GM10847 (cell line): ENCODE measurements around the gene TCEAL1.

Source experiments
- POLR2A ChIP-seq: IDR thresholded peaks from 2 replicates; pipeline ENCODE4 v1.6.1; 2011; ENCODE audit not compliant: insufficient read length; ENCODE audit errors: extremely low read depth

Gene TCEAL1, protein sequence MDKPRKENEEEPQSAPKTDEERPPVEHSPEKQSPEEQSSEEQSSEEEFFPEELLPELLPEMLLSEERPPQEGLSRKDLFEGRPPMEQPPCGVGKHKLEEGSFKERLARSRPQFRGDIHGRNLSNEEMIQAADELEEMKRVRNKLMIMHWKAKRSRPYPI

DNA sequence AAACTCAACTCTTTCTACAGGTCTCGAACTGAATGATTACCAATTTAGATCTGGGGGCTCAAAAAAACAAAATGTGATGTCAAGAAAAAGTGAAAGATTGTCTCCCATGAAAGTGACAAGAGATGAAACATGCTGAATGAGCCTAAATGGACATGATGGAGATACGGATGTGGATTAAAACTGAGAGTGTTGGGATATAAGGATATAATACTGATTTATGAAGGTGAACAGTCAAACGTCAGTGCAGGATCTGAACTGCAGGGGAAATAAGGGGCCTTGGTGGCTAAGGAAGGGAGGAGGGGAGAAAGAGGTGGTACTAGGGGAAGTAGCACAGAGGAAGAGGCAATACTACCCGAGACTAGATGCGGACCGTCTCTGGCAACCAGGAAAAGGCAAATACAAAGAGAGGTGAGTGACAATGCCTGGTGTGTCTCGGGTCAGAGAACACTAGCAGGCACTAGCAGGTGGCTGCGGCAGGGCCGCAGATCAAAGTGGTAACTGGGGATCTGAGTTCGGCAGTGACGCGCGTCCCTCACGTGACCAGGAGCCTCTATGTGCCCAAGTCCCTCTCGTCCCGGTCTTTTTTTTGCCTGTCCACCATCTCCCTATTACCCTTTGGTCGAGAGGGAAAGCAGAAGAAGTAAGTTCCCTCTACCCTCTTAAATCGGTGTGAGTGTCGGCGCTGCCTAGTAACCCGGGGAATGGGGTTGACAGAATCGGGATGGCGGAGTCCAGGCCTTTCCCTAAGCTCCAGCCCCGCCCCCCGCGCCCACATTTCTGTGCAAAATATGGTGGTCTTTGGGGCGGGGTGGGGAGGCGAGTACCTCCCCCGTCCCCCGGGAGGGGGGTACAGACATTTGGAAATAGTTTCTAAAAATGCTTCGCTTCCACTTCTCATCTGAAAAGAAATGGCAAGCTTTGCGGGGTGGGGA is at the start of gene TCEAL1:
TSS of gene TCEAL1 (plus strand) at position 590 of the 932 bp plus-strand sequence. CDS start 942 bp downstream, outside the sequence.
- peak; percentile 30 for TF ChIP-seq POLR2A

GRCh38 chrX:103584596-103584995 is 44.2 kb upstream of the TCEAL1 start:
- TF ChIP-seq POLR2A = no peak

DNA sequence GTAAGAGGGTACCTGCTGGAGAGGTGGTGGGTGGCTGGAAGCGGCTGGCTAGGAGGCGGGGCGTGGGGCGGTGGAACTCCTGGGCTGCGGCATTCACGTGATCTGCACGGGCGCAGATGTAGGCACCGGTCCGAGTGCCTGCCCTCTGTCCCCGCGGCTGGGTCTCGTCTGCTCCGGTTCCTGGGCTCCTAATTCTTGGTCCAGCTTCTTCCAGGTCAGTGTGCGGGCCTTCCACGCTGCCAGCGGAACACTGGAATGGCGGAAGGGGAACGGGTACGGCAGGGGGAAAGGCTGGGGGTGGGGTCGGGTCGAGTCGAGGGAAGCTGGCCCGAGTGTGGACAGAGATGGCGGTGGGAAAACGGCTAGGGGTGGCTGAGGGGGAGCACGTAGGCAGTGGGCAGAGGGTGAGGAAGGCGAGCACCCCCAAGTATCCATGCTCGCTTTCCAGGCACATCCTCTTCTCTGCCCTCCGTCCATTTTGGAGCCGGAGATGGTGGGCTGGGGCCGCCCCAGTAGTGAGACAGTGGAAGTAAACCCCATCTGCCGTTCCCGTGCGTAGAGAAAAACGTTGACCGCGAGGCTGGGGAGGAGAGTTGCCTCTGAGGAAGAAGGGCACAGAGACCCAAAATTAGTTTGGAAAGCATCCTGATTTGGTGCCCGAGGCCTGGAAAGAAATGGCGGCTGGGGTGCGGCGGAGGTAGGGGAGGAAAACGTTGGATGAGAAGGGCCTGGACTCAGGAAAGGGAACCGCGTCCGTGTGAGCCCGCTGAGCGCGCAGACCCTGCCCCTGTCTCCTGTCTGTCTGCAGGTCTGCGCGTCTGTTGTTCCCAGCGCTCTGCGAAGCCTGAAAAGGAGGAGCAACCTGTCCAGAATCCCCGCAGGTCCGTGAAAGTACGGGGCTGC is 43.1 kb upstream of the TCEAL1 start, which contains the start of gene TCEAL4:
TSS of gene TCEAL4 (plus strand) at position 105 of the 903 bp plus-strand sequence. CDS start 1,161 bp downstream, outside the sequence.
- TF ChIP-seq POLR2A = peak; percentile 27

DNA sequence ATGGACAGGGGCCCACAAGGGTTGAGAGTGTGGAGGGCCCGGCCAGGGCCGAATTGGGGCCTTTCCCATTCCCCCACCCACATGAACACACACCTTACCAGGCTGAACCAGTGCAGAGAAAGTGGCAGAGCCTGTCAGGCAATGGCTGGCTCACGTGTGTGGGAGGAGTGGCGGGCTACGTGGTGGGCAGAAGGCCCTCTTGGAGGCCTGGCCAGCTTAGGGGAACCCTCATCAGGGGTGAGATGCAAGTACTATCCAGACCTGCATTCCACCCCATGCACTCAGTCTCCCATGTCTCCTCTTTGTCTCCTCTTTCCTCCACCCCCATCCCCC is 42.5 kb upstream of the TCEAL1 start:
- TF ChIP-seq POLR2A = no peak

DNA sequence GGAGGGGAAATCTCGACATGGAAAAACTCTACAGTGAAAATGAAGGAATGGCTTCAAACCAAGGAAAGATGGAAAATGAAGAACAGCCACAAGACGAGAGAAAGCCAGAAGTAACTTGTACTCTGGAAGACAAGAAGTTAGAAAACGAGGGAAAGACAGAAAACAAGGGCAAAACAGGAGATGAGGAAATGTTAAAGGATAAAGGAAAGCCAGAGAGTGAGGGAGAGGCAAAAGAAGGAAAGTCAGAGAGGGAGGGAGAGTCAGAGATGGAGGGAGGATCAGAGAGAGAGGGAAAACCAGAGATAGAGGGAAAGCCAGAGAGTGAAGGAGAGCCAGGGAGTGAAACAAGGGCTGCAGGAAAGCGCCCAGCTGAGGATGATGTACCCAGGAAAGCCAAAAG is 42.1 kb upstream of the TCEAL1 start:
- no peak for TF ChIP-seq POLR2A

DNA sequence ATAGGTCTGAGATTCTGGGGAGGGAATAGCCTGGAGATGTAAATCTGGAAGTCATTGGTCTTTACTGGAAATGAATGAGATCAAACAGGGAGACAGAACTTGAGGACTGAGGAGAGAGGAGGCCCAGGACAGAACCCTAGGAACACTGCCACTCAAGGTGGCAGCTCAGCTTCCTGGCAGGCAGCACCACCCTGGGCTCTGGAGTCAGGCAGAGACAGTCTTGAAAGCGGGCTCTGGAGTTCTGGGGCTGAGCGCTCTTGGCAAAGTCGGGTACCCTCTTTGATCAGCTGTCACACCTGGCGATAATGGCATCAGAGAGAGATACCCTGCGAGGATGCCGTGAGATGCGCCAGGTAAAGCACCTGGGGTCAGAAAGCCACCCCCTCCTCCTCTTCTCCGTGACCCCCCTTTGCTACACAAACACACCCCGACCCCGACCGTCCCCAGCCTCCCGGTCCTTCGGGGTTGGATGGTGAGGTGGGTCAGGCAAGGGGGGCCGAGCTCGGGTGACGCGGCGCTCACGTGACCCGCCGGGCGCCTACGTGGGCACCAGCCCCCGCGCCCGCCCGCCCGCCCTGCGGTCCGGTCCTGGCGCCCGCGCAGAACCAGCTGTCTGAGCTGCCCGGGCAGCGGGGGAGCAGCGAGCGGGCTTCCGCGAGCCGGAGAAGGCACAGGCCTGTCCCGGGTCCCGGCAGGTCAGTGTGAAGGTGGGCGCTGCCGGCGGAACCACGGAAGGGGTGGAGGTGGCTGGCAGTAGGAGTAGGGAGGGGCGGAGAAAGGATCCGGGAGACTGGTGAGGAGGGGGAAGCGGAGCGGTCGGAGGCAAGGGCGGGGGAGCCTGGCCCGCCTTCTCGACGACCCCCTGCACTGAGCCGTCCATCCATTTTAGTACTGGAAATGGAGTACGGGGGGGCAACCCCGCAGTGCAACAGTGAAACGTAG is 21.1 kb upstream of the TCEAL1 start, which contains the start of gene TCEAL3:
TSS of gene TCEAL3 (plus strand) at position 600 of the 942 bp plus-strand sequence. CDS start 1,102 bp downstream, outside the sequence.
- no peak for TF ChIP-seq POLR2A

DNA sequence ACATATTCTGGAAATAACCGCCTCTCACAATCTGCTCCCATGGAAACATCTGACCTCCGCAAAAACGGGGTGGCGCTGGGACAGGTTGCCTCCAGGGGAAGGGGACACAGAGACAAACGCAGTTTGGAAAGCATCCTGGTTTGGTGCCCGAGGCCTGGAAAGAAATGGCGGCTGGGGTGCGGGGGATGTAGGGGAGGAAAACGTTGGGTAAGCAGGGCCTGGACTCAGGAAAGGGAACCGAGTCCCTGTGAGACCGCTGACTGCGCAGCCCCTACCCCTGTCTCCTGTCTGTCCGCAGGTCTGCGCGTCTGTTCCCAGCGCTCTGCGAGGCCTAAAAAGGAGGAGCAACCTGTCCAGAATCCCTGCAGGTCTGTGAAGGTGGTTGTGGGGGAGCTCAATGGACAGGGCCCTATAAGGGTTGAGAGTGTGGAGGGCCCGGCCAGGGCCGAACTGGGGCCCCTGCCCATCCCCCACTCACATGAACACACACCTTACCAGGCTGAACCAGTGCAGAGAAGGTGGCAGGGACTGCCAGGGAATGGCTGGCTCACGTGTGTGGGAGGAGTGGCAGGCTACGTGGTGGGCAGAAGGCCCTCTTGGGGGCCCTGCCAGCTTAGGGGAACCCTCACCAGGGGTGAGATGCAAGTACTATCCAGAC is 20.3 kb upstream of the TCEAL1 start:
- TF ChIP-seq POLR2A = no peak

DNA sequence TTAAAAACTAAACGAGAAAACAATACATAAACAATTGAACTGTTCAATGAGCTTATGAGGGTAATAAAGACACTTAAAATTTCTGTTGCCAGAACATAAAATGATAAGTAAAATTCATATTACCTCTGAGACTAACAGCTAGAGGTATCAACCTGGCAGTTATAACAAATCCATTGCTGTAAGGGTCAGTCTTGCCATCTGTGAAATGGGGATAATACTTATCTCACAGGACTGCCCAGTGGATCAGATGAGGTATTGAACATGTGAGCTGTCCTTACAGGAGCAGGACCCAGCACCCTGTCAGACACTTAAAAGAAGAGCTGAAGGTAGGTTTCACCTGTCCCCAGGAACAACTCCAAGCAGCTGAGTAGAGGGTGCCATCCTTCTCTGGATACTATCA is 18.5 kb upstream of the TCEAL1 start:
- no peak for TF ChIP-seq POLR2A

GRCh38 chrX:103613362-103613890 is 15.3 kb upstream of the TCEAL1 start:
- no peak for TF ChIP-seq POLR2A

- TF ChIP-seq POLR2A = no peak
These were observed 13.8 kb upstream of the TCEAL1 start for GRCh38 chrX:103614999-103615398.

GRCh38 chrX:103615781-103616371 is 12.9 kb upstream of the TCEAL1 start:
- TF ChIP-seq POLR2A = no peak

DNA sequence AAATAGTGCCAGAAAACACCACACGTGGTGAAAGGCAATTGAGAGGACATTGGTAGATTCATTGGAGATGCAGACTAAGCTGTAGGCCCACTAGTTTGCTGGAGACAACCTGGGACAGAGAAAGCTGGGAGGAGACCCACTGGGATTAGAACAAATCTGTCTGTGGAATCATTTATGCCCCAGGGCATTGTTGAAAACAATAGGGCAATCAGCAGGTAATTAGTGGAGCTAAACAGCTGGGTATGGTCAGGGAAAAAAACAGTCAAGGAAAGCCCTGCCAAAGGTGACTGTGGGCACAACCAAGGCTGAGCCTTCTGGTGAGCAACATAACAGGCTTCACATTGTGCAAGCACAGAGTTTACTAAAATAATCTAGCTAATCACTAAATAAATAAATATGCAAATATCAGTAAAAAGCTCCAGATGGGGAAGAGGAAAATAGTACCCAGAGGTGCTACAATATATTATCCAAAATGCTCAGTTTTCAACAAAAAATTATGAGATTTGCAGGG is 12.0 kb upstream of the TCEAL1 start:
- TF ChIP-seq POLR2A = no peak

DNA sequence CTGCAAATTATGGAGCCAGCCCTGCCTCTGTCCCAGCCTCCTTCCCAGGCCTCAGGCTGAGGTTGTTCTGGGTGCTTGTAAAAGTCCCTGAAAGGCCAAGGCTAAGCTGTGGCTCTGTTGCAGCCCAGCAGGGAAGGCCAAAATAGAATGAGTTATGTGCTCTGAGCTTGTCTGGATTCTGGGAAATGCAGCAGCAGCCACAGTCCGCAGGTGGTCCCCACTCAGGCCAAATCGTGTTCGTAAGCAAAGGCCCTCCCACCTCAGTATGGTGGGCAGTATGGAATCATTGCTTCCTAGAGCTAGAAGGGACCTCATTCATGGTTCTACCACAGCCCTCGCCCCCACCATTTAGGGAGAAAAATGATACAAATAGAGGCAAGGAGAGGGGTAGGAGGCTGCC is 4.7 kb upstream of the TCEAL1 start:
- TF ChIP-seq POLR2A = no peak

DNA sequence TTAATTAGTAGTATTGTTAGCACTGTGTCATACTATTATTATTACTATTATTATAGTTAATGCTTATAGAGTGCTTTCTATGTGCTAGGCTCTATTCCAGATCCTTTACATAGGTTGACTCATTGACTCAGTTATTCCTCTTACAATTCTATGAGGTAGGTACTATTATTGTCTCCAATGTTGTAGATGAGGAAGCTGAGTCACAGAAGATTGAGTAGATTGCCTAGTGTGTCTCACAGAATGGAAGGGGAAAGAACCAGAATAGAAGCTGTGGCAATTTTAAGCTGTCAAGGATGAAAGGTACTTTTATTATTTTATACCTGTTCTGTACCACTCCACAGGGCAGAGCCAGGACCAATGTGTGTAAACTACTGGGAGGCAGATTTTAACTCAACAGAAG is 1.9 kb upstream of the TCEAL1 start:
- no peak for TF ChIP-seq POLR2A
